Islet of Langerhans (tissue), 1 donor: ENCODE measurements around the gene LZTR1.

ENCODE experiments used
- FAIRE-seq: peaks from one replicate; lab custom pipeline; 2011; peaks lifted over from hg19 to GRCh38; lab: Jason Lieb, UNC

Gene LZTR1

GRCh38 chr22:20951151-20951931, 30.8 kb upstream of the LZTR1 start:
- peak; percentile 87 for FAIRE-seq

GRCh38 chr22:20951932-20952380, 30.1 kb upstream of the LZTR1 start:
- FAIRE-seq: no peak

GRCh38 chr22:20952544-20953341, 29.4 kb upstream of the LZTR1 start:
- peak; percentile 98 for FAIRE-seq

- no peak for FAIRE-seq
Observed at GRCh38 chr22:20953342-20953608, 28.8 kb upstream of the LZTR1 start.

- FAIRE-seq: no peak
Observed at GRCh38 chr22:20953668-20954500, 28.2 kb upstream of the LZTR1 start.

GRCh38 chr22:20955548-20955947, 26.5 kb upstream of the LZTR1 start:
- FAIRE-seq: no peak

GRCh38 chr22:20956258-20957101, 25.6 kb upstream of the LZTR1 start:
- FAIRE-seq: no peak

GRCh38 chr22:20957102-20957682, 24.9 kb upstream of the LZTR1 start:
- no peak for FAIRE-seq

GRCh38 chr22:20957683-20958431, 24.2 kb upstream of the LZTR1 start:
- no peak for FAIRE-seq

GRCh38 chr22:20959578-20960461, 22.3 kb upstream of the LZTR1 start:
- no peak for FAIRE-seq

GRCh38 chr22:20960609-20961008, 21.5 kb upstream of the LZTR1 start:
- FAIRE-seq: no peak

GRCh38 chr22:20962491-20962945, 19.6 kb upstream of the LZTR1 start:
- FAIRE-seq: no peak

- FAIRE-seq: no peak
Observed at GRCh38 chr22:20963201-20964052, 18.7 kb upstream of the LZTR1 start.

GRCh38 chr22:20964090-20964798, 17.9 kb upstream of the LZTR1 start:
- FAIRE-seq: no peak

GRCh38 chr22:20964799-20965103, 17.3 kb upstream of the LZTR1 start:
- no peak for FAIRE-seq

- FAIRE-seq: no peak
Observed at GRCh38 chr22:20965104-20965887, 16.8 kb upstream of the LZTR1 start.
